ENCODE data around the gene RPL19.
A peak's percentile ranks its signal among the peaks of the same experiment; 100 is the strongest.

Gene RPL19

GRCh38 chr17:39227364-39227919 lies 27.4 kb downstream of the RPL19 start:
- no peak for DNase-seq (ENCODE audit: extremely low spot score)
- ChIA-PET CTCF (interaction anchor here (1.8 kb wide), 1 partner anchor 17 kb away, joined by 8 read pairs; no protein-coding TSS in a partner anchor), POLR2A (interaction anchor here (0.7 kb wide), 1 partner anchor 21 kb away, joined by 7 read pairs; no protein-coding TSS in a partner anchor)
- TF ChIP-seq CTCF (IDR thresholded peaks at IDR 0.05; ENCODE audit: control extremely low read depth, extremely low read depth, low read depth, missing control alignments), result no peak

GRCh38 chr17:39229274-39229913 lies 29.3 kb downstream of the RPL19 start:
- TF ChIP-seq CTCF (IDR thresholded peaks at IDR 0.05; ENCODE audit: control extremely low read depth, extremely low read depth, low read depth, missing control alignments), result no peak
- POLR2A ChIA-PET, result no interaction called here
- CTCF ChIA-PET, result interaction anchor here (1.3 to 4.2 kb wide), 3 partner anchors 8 to 22 kb away, joined by 3 to 82 read pairs (median 3); no protein-coding TSS in a partner anchor
- DNase-seq (ENCODE audit: extremely low spot score), result no peak

- DNase-seq (ENCODE audit: extremely low spot score), result no peak
- ChIA-PET CTCF (interaction anchor here (1.3 to 4.5 kb wide), 6 partner anchors 8 to 246 kb away, joined by 3 to 93 read pairs (median 6); no protein-coding TSS in a partner anchor), POLR2A (no interaction called here)
- no peak for TF ChIP-seq CTCF (IDR thresholded peaks at IDR 0.05; ENCODE audit: control extremely low read depth, extremely low read depth, low read depth, missing control alignments)
Observed at GRCh38 chr17:39230361-39230760, 30.3 kb downstream of the RPL19 start.

GRCh38 chr17:39231091-39231561 lies 31.0 kb downstream of the RPL19 start:
- POLR2A ChIA-PET, result interaction anchor here (0.5 kb wide), 1 partner anchor 31 kb away, joined by 7 read pairs; the partner anchor contains the start of gene RPL19
- no peak for DNase-seq (ENCODE audit: extremely low spot score)
- no peak for TF ChIP-seq CTCF (IDR thresholded peaks at IDR 0.05; ENCODE audit: control extremely low read depth, extremely low read depth, low read depth, missing control alignments)
- CTCF ChIA-PET, result interaction anchor here (0.6 to 4.5 kb wide), 13 partner anchors 9 to 248 kb away, joined by 3 to 93 read pairs (median 8); no protein-coding TSS in a partner anchor

GRCh38 chr17:39231591-39232551 lies 31.8 kb downstream of the RPL19 start:
- CTCF ChIA-PET, result interaction anchor here (0.6 to 4.5 kb wide), 22 partner anchors 9 to 249 kb away, joined by 3 to 93 read pairs (median 5); partner anchors contain the start of gene ARL5C
- TF ChIP-seq CTCF (IDR thresholded peaks at IDR 0.05; ENCODE audit: control extremely low read depth, extremely low read depth, low read depth, missing control alignments), result peak; percentile 81
- POLR2A ChIA-PET, result interaction anchor here (0.5 kb wide), 1 partner anchor 32 kb away, joined by 7 read pairs; the partner anchor contains the start of gene RPL19
- peak; percentile 84 for DNase-seq (ENCODE audit: extremely low spot score)

Data from GM10248 (cell line).